ENCODE data around the gene SRD5A1. TPM values are rescaled to one million over a fixed set of nuclear protein-coding genes. Genes with fewer than 3 reads are reported as not detected.

Gene SRD5A1
- total RNA-seq, 4 donors from 2014 or later, result 0.75 to 4.3 (median 3.3) TPM

GRCh38 chr5:6699357-6699756 is 66.1 kb downstream of the SRD5A1 start:
- no peak overlapping the region for H3K27ac ChIP-seq
- intact Hi-C loops (cut with DNase I; ENCODE audit: low total_unique reads), result no loop called here
- no peak for DNase-seq
- no peaks in the 10 kb centered on the region for H3K27me3 ChIP-seq
- peaks cover 10% of the 10 kb centered on the region in 2 donors for H3K4me1 ChIP-seq
- H3K4me3 ChIP-seq, result no peak overlapping the region
- no peak for TF ChIP-seq CTCF (IDR thresholded peaks at IDR 0.05 in 4 of 5, conservative IDR thresholded peaks at IDR 0.05 in 1 of 5)
- TF ChIP-seq POLR2A (IDR thresholded peaks at IDR 0.05), result no peak
- no peaks in the 10 kb centered on the region for H3K36me3 ChIP-seq
- in situ Hi-C loops (cut with MboI; ENCODE audit: low sequenced_read_pairs in 4 of 4), result no loop called here
- no peaks in the 10 kb centered on the region for H3K9me3 ChIP-seq
- ATAC-seq, result no peak

GRCh38 chr5:6700074-6700684 is 66.9 kb downstream of the SRD5A1 start:
- no peak for DNase-seq
- Histone ChIP-seq H3K27me3 (no peaks in the 10 kb centered on the region), H3K4me3 (no peak overlapping the region), H3K4me1 (peaks cover 18% of the 10 kb centered on the region in 2 donors), H3K27ac (no peak overlapping the region), H3K9me3 (no peaks in the 10 kb centered on the region), H3K36me3 (no peaks in the 10 kb centered on the region)
- intact Hi-C loops (cut with DNase I; ENCODE audit: low total_unique reads), result no loop called here
- TF ChIP-seq CTCF (IDR thresholded peaks at IDR 0.05 in 4 of 5, conservative IDR thresholded peaks at IDR 0.05 in 1 of 5), result no peak
- TF ChIP-seq POLR2A (IDR thresholded peaks at IDR 0.05), result no peak
- no peak for ATAC-seq
- in situ Hi-C loops (cut with MboI; ENCODE audit: low sequenced_read_pairs in 4 of 4), result no loop called here

GRCh38 chr5:6700685-6701355 is 67.6 kb downstream of the SRD5A1 start:
- intact Hi-C loops (cut with DNase I; ENCODE audit: low total_unique reads), result no loop called here
- no peak for DNase-seq

GRCh38 chr5:6701491-6701890 is 68.3 kb downstream of the SRD5A1 start:
- no peak overlapping the region for H3K27ac ChIP-seq
- TF ChIP-seq POLR2A (IDR thresholded peaks at IDR 0.05) (no peak), CTCF (IDR thresholded peaks at IDR 0.05 in 4 of 5, conservative IDR thresholded peaks at IDR 0.05 in 1 of 5) (no peak)
- no peak overlapping the region for H3K4me3 ChIP-seq
- H3K27me3 ChIP-seq, result no peaks in the 10 kb centered on the region
- H3K9me3 ChIP-seq, result no peaks in the 10 kb centered on the region
- intact Hi-C loops (cut with DNase I; ENCODE audit: low total_unique reads) (no loop called here), in situ Hi-C loops (cut with MboI; ENCODE audit: low sequenced_read_pairs in 4 of 4) (no loop called here)
- DNase-seq (no peak), ATAC-seq (no peak)
- H3K36me3 ChIP-seq, result no peaks in the 10 kb centered on the region
- H3K4me1 ChIP-seq, result peaks cover 18% of the 10 kb centered on the region in 2 donors

More at GRCh38 chr5:6700685-6701355, 67.6 kb downstream of the SRD5A1 start:
- in situ Hi-C loops (cut with MboI; ENCODE audit: low sequenced_read_pairs in 4 of 4), result no loop called here
- no peak for ATAC-seq
- H3K27ac ChIP-seq, result no peak overlapping the region
- TF ChIP-seq CTCF (IDR thresholded peaks at IDR 0.05 in 4 of 5, conservative IDR thresholded peaks at IDR 0.05 in 1 of 5), result no peak
- no peak for TF ChIP-seq POLR2A (IDR thresholded peaks at IDR 0.05)
- peaks cover 18% of the 10 kb centered on the region in 2 donors for H3K4me1 ChIP-seq
- no peaks in the 10 kb centered on the region for H3K27me3 ChIP-seq
- no peaks in the 10 kb centered on the region for H3K9me3 ChIP-seq
- H3K36me3 ChIP-seq, result no peaks in the 10 kb centered on the region
- H3K4me3 ChIP-seq, result no peak overlapping the region
